Measurements from ENCODE around the gene ZCCHC17.
"Not testable (repeated sequence)": the region's sequence is repeated elsewhere in the genome, so short reads cannot be mapped to it uniquely, and the experiment has no call there.

The ZCCHC17 gene

GRCh38 chr1:31371121-31371959, 74.5 kb downstream of the ZCCHC17 start:
- no peak for DNase-seq

DNA sequence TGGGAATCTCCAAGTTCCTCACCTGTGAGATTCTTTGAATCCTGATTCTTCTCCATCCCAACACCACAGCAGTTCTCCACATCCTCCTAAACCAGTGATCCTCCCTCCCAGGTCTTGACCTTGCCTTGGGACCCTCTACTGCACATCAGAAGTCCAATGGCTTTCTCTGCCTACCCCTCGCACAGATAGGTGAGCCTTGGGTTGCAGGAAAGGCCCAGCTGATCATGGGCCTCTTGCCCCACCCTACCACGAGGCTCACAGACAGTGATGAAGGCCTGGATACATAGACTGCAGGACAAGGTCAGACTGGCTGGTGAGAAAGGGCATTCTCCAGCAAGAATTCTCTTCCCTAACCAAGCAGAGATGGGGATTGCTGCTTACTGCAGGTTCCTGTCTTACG, 75.2 kb downstream of the ZCCHC17 start:
- DNase-seq = no peak

DNA sequence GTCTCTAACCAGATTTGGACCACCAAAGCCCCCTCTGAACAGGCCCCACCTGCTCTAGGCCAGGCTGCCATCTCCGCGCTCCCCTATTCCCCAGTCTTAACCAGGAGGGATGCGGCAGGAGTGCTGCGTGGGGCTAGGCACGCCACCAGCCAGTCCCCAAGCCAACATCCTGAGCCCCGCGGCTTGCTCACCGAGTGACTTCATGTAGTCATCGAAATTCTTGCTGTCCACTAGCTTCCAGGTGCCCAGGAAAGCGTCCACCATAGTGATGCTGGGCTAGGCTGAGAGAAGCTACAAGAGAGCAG, 75.9 kb downstream of the ZCCHC17 start:
- DNase-seq = no peak

GRCh38 chr1:31373056-31373896, 76.4 kb downstream of the ZCCHC17 start, which contains the start of gene FABP3:
Gene FABP3 (minus strand): TSS chr1:31373076. CDS start chr1:31373014, 62 bp downstream.
- no peak for DNase-seq

DNA sequence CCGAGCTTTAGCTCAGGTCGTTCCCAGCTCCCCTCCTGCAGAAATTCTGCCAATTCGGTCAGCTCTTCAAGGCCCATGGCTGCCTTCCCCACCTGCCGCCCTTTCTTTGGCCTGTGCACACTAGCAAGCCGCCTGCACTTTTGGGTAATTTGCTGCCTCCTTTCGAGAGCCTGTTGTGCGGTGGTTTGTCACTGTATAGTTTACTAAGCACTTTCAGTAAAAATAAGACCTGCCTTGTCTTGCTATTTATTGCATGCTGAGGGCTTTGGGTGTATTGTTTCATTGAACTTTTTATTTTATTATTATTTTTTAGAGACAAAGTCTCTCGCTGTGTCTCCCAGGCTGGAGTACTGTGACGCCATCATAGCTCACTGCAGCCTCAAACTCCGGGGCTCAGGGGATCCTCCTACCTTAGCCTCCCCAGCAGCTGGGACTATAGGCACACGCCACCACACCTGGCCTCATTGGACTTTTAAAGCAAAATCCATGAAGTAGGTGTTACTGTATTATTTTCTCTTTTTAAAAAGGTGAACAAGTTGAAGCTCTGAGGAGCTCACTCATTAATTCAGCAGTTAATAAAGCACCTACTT, 77.2 kb downstream of the ZCCHC17 start:
- DNase-seq = no peak

DNA sequence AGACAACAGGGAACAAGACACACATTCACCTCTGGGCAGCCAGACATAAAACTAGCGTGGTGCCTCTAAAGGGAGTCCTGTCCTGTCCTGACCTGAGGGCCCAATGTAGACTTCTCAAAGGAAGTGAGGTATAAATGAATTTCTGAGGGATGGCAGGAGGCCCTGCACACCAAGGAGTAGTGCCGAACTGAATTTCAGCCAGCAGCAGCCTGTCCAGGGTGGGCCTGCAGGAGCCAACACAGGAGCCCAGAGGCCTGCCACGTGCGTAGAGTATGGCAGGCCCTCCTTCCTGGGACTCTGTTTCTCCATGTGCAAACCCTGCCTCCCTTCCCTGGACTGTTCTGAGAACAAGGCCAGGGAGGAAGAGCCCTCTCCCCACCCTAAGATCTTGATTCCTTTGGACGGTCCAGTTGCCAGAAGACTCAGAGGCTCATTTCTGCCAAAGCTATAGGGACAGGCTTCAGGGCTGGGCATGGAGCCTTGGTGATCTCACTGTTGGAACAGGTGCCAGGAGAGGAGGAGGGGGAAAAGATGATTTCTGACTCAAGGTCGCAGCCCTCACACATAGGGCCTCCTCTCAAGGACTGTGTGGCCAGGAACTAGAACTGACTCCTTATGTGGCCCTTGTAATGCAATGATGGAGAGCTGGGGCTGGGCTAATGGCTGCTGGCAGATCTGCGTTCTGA, 77.8 kb downstream of the ZCCHC17 start:
- no peak for DNase-seq

DNA sequence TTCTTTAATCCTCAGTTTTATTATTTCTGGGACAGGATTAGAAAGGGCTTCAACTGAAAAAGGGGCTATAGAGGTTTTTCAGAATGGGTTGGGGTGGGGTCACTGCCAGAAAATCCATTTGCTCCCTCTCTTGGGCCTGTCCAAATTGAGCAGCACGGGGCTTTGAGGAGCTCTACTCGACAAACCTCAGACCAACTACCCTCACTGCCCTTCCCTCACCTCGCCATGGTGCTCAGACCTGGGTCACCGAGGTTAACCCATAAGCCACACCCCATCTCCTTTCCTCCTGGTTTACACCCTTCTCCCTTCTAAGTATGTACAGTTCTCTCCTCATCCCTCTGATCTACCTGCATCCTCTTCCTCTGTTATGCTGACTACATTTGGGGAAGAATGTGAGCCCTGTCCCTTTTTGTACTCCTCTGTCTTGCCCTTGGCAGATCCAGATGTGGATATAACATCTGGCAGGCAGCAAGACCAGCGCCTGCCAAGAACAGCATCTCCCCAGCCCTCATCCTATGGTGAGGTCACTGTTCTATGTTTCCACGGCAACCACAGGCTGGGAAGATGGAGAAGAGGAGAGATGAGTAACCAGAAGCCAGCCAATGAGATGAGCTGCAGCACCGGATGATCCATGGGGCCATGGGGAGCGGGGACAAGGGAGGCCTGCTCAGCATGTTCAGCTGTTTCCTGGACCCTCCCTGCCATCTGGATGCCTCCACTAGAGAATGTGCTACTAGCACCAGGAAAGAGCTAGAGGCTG, 79.7 kb downstream of the ZCCHC17 start:
- DNase-seq = no peak

- DNase-seq = no peak
Observed at GRCh38 chr1:31377364-31377863, 80.6 kb downstream of the ZCCHC17 start.

GRCh38 chr1:31378001-31378400, 81.2 kb downstream of the ZCCHC17 start:
- DNase-seq = no peak

DNA sequence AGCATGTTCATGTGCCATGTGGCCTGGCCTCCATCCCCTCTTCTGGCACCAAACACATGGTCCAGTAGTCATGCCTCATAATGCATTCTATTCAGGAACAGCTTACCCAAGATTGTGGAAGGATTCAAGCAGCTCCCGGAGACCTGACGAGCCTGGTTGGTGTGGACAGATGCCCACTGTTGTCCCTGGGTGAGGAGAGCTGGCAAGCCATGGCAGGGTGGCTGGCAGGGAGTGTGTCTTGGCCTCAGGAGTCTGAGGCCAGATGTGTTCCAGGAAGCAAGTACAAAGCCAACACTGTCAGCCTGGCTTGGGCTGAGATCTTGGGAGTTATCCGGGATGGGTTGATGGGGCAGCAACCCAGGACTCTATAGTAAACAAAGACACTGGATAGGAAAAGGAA, 83.3 kb downstream of the ZCCHC17 start:
- DNase-seq = no peak

GRCh38 chr1:31381394-31382294, 84.8 kb downstream of the ZCCHC17 start:
- DNase-seq = no peak

DNA sequence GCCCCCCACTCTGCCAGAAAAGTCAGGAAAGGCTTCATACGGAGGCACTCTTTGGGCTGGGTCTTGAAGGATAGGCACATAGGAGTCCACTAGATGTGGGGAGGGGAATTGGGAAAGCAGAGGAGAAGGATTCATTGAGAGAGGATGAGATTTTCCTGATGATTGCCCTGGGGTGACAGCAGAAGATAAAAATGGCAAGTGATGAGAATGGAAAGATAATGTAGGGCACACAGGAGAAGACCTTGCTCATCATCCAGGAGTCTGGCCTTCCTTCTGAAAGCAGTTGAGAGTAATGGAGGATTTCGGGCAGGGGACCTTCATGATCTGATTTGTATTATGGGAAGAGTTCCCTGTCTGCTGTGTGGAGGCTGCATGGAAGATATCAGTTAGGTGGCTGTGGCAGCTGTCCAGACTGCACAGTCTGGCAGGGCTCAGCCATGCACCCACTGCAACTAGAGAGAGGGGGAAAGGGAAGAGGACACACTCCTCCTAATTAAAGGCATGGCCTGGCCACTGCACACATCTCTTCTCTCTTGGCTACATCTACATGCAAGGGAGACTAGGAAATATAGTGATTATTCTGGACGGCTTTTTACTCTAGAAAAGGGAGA, 85.7 kb downstream of the ZCCHC17 start:
- DNase-seq = no peak

DNA sequence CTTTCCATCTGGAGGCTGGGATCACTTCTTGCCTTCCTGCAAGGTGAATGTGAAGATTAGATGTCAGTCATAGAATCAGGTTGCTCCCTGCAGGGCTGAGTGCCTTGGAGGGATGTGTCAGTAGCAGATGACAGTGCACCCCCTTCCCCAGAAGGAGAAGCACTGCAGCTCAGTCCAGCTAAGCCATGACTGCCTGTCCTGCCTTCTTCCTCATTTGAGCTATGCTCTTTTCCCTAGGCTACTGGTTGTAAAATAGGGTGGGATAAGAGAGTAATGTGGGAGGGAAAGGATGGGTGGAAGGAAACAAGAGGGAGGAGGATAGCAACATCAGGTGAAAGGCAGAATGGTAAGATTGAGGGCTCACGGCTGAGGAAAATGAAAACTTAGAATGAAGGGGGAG, 87.1 kb downstream of the ZCCHC17 start:
- no peak for DNase-seq

DNA sequence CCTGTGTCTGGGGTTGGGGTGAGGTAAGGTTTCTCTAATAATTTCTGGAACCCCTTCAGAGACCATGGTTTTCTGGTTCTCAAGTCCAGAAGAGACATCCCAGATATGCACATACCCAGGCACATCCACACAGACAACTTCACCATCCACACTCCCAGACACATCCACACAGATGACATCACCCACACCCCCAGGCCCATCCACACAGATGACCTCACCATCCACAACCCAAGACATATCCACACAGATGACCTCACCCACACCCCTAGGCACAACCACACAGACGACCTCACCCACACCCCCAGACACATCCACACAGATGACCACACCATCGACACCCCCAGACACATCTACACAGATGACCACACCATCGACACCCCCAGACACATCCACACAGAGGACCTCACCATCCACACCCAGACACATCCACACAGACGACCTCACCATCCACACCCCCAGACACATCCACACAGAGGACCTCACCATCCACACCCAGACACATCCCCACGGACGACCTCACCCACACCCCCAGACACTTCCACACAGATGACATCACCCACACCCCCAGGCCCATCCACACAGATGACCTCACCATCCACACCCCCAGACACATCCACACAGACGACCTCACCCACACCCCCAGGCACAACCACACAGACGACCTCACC, 89.9 kb downstream of the ZCCHC17 start:
- not testable (repeated sequence) for DNase-seq

GRCh38 chr1:31387612-31388011, 90.8 kb downstream of the ZCCHC17 start:
- DNase-seq = no peak

- no peak for DNase-seq
Observed at GRCh38 chr1:31389616-31390015, 92.8 kb downstream of the ZCCHC17 start.

GRCh38 chr1:31390071-31390470, 93.2 kb downstream of the ZCCHC17 start:
- no peak for DNase-seq

GRCh38 chr1:31393463-31393862, 96.6 kb downstream of the ZCCHC17 start:
- DNase-seq = no peak

DNA sequence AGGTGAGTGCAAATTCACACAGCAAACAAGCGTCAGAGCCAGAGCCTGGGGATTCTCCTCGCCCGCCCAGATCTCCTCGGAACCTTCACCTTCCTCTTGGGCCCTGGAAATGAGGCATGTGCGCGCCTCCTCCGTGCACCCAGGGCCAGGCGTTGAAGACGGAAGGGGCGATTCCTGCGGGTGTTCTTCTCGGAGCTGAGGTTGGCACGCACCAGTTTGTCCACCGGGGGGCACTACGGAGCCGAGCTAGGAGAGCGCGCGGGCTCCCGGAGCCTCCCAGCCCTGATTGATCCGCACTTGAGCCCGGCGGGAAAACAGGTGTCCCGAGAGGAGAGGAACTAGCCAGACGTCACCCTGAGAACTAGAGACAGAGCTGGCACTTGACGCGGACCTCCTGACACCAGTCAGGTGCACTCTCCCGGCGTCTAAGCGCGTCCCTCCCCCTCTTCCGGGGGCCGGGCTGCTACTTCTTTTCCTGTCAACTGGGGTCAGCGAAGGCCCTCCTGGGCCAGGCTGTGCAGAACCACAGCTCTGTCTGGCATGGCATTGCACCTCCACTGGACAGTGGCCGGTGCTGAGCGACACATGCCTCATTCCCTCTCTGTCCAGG, 97.9 kb downstream of the ZCCHC17 start:
- DNase-seq = peak; percentile 59
